ENCODE measurements around the gene NDE1. TPM values are rescaled to one million over a fixed set of nuclear protein-coding genes. Genes with fewer than 3 reads are reported as not detected.
"Not testable (repeated sequence)": the region's sequence is repeated elsewhere in the genome, so short reads cannot be mapped to it uniquely, and the experiment has no call there.

NDE1 gene
- total and polyA plus RNA-seq, 3 experiments from 2014 or later, result 55.9 to 123 (median 113) TPM

DNA sequence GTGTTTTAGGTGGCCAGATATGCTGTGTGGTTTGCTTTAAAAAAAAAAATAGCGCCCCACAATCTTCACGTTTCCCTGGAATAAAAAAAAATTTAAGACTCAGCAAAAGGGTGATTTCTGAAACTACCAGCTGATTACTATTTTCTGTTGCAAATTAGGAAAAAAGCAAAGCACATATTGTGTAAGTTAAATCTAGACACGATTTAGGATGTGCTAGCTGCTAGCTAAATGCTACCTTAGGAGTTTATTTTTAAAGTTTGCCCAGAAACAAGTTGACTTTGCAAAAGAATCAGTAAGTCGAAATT lies 6.1 kb upstream of the NDE1 start:
- peak overlapping the region; percentile 97 to 100 (median 99) for H3K27ac Mint-ChIP-seq
- peaks cover 34 to 43% (median 41%) of the 10 kb centered on the region in 3 donors for H3K4me1 Mint-ChIP-seq
- Histone ChIP-seq H3K27ac (ENCODE audit: low read depth, low read length) (peak overlapping the region; percentile 100), H3K9me3 (ENCODE audit: low read length) (no peaks in the 10 kb centered on the region), H3K4me3 (ENCODE audit: low read length) (peak overlapping the region; percentile 94), H3K27me3 (ENCODE audit: insufficient read depth, low read length, poor library complexity, severe bottlenecking) (no peaks in the 10 kb centered on the region), H3K4me1 (ENCODE audit: insufficient read depth, low read length) (peaks cover 44% of the 10 kb centered on the region), H3K36me3 (ENCODE audit: insufficient read depth, low read length) (no peaks in the 10 kb centered on the region)
- ChIA-PET CTCF (interaction anchor here (1.1 to 3.0 kb wide), 9 partner anchors 9 to 60 kb away, joined by 3 to 18 read pairs (median 4); no protein-coding TSS in a partner anchor), POLR2A (interaction anchor here (1.1 to 2.5 kb wide), 4 partner anchors 13 to 53 kb away, joined by 4 to 16 read pairs (median 12); no protein-coding TSS in a partner anchor)
- H3K4me3 Mint-ChIP-seq, result peak overlapping the region; percentile 82 to 99 (median 95)
- DNase-seq, result no peak
- H3K36me3 Mint-ChIP-seq, result peaks cover 0 to 24% (median 3%) of the 10 kb centered on the region in 3 donors
- H3K9me3 Mint-ChIP-seq, result no peaks in the 10 kb centered on the region
- no peaks in the 10 kb centered on the region for H3K27me3 Mint-ChIP-seq

DNA sequence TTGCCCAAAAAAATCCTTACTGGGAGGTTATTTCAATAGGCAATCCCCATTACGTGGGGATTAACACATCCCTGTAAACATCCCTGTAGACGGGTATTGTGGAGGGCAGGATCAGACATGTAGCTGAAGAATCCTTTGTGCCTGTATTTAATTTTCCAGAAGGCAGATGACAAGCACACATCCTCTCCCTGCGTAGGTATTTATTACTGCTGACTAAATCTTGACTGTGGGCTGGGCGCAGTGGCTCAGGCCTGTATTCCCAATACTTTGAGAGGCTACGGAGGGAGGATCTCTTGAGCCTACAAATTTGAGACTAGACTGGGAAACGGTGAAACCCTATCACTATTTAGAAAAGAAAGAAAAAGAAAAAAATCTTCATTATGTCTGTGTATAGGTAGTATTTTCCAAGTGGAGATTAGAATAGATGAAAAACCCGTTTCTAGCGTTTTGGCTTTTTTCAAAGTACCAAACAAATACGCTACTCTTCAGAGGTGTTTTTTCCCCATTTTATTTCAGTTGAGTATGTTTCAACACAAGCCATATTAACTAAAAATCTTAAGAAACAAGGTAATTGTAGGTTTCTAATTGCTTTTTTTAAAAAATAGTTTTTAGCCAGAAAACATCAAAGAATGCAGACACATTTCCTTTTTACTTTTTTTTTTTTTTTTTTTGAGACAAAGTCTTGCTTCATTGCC lies 5.6 kb upstream of the NDE1 start:
- Mint-ChIP-seq H3K27ac (peak overlapping the region in 6 of 8 donors; percentile 97 to 99 (median 99)), H3K4me1 (peaks cover 29 to 42% (median 36%) of the 10 kb centered on the region in 3 donors), H3K4me3 (peak overlapping the region; percentile 82 to 99 (median 94)), H3K36me3 (peaks cover 0 to 20% (median 0%) of the 10 kb centered on the region in 3 donors), H3K27me3 (no peaks in the 10 kb centered on the region), H3K9me3 (no peaks in the 10 kb centered on the region)
- Histone ChIP-seq H3K36me3 (ENCODE audit: insufficient read depth, low read length) (no peaks in the 10 kb centered on the region), H3K27ac (ENCODE audit: low read depth, low read length) (peak overlapping the region; percentile 100), H3K4me3 (ENCODE audit: low read length) (peak overlapping the region; percentile 94), H3K4me1 (ENCODE audit: insufficient read depth, low read length) (peaks cover 42% of the 10 kb centered on the region), H3K27me3 (ENCODE audit: insufficient read depth, low read length, poor library complexity, severe bottlenecking) (no peaks in the 10 kb centered on the region), H3K9me3 (ENCODE audit: low read length) (no peaks in the 10 kb centered on the region)
- ChIA-PET POLR2A (interaction anchor here (0.7 to 2.5 kb wide), 4 partner anchors 14 to 53 kb away, joined by 3 to 16 read pairs (median 8); no protein-coding TSS in a partner anchor), CTCF (interaction anchor here (1.1 to 3.0 kb wide), 5 partner anchors 9 to 54 kb away, joined by 3 to 18 read pairs (median 7); no protein-coding TSS in a partner anchor)
- no peak for DNase-seq

DNA sequence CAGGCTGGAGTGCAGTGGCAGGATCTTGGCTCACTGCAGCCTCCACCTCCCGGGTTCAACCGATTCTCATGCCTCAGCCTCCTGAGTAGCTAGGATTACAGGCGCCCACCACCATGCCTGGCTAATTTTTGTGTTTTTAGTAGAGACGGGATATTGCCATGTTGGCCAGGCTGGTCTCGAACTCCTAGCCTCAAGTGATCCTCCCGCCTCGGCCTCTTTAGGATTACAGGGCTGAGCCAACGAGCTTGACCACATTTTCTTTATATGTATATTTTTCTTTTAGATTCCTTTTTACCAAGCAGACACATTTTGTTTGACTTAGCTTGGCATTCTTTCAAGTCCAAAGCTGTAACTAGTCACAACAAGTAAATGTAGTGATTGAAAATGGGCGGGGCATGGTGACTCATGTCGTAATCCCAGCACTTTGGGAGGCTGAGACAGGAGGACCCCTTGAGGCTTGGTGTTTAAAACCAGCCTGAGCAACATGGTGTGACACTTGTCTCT lies 5.0 kb upstream of the NDE1 start:
- H3K4me3 ChIP-seq (ENCODE audit: low read length); H3K36me3 ChIP-seq (ENCODE audit: insufficient read depth, low read length); H3K9me3 Mint-ChIP-seq; DNase-seq; H3K27me3 Mint-ChIP-seq; H3K27me3 ChIP-seq (ENCODE audit: insufficient read depth, low read length, poor library complexity, severe bottlenecking); CTCF ChIA-PET; H3K9me3 ChIP-seq (ENCODE audit: low read length); H3K27ac ChIP-seq (ENCODE audit: low read depth, low read length): not testable (repeated sequence)
- H3K4me3 Mint-ChIP-seq, result peak overlapping the region in 1 of 7 donors; percentile 99
- peaks cover 40% of the 10 kb centered on the region for H3K4me1 ChIP-seq (ENCODE audit: insufficient read depth, low read length)
- peak overlapping the region in 1 of 8 donors; percentile 99 for H3K27ac Mint-ChIP-seq
- H3K4me1 Mint-ChIP-seq, result peaks cover 25 to 40% (median 32%) of the 10 kb centered on the region in 3 donors
- H3K36me3 Mint-ChIP-seq, result peaks cover 0 to 18% (median 0%) of the 10 kb centered on the region in 3 donors
- POLR2A ChIA-PET, result interaction anchor here (0.6 to 0.9 kb wide), 3 partner anchors 23 to 58 kb away, joined by 3 read pairs; no protein-coding TSS in a partner anchor

DNA sequence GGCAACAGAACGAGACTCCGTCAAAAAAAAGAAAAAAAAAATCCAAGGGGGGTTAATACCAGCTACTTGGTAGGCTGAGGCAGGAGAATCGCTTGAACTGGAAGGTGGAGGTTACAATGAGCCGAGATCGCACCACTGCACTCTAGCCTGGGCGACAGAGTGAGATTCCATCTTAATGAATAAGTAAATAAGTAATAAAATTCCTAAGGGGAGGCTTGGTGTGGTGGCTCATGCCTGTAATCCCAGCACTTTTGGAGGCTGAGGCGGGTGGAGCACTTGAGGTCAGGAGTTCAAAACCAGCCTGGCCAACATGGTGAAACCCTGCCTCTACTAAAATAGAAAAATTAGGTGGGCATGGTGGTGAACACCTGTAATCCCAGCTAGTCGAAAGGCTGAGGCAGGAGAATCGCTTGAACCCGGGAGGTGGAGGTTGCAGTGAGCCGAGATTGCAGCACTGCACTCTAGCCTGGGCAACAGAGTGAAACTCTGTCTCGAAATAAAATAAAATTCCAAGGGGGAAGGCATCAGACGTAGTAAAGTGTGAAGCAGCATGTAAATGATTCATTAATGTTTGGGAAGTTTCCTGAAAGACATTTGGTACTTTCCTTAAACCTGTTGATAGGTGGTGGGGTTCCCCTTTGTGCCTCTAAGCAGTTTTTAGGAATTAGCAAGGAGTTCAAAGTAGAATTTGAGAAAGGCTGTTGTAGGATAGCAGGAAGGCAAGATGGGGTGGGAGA lies 3.3 kb upstream of the NDE1 start:
- POLR2A ChIA-PET, CTCF ChIA-PET: not testable (repeated sequence)

DNA sequence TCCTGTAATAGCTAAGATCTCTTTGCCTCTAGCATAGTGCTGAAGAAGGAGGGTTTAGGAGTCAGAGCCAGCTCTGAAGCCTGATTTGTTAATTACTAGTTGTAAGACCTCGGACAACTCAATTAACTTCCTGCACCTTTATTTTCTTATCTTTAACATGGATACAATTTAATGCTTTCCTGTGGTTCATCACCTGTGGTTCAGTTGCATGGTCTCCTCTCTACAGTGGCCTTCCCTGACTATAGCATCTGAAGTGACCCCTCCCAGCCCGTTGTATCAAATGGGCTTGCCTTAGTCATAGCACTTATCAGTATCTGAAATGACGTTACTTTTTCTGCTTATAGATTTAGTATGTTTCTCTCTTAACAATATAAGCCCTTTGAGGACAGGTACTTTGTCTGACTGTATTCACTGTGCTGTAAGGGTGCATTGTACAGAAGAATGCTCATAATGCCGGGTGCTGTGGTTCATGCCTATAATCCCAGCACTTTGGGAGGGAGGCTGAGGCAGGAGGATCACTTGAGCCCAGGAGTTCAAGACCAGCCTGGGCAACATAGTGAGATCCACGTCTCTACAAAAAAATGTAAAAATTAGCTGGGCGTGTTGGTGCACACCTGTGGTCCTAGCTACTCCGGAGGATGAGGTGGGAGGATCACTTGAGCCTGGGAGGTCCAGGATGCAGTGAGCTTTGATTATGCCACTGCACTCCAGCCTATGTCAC lies 2.6 kb upstream of the NDE1 start:
- Histone ChIP-seq H3K27ac (ENCODE audit: low read depth, low read length) (no peak overlapping the region), H3K9me3 (ENCODE audit: low read length) (no peaks in the 10 kb centered on the region), H3K4me3 (ENCODE audit: low read length) (no peak overlapping the region), H3K36me3 (ENCODE audit: insufficient read depth, low read length) (peaks cover 3% of the 10 kb centered on the region), H3K4me1 (ENCODE audit: insufficient read depth, low read length) (peaks cover 28% of the 10 kb centered on the region), H3K27me3 (ENCODE audit: insufficient read depth, low read length, poor library complexity, severe bottlenecking) (no peaks in the 10 kb centered on the region)
- Mint-ChIP-seq H3K9me3 (no peaks in the 10 kb centered on the region), H3K4me1 (peaks cover 22 to 39% (median 29%) of the 10 kb centered on the region in 3 donors), H3K36me3 (peaks cover 0 to 21% (median 0%) of the 10 kb centered on the region in 3 donors), H3K4me3 (peak overlapping the region in 3 of 7 donors; percentile 12 to 78 (median 32)), H3K27ac (peak overlapping the region in 1 of 8 donors; percentile 97), H3K27me3 (peaks cover 0 to 3% of the 10 kb centered on the region in 2 donors)
- POLR2A ChIA-PET, result interaction anchor here (0.7 kb wide), 1 partner anchor 51 kb away, joined by 4 read pairs; no protein-coding TSS in a partner anchor
- CTCF ChIA-PET, result no interaction called here
- no peak for DNase-seq

More for the DNA sequence above, 3.3 kb upstream of the NDE1 start:
- H3K36me3 Mint-ChIP-seq, result peaks cover 0 to 21% (median 0%) of the 10 kb centered on the region in 3 donors
- not testable (repeated sequence) for H3K27me3 ChIP-seq (ENCODE audit: insufficient read depth, low read length, poor library complexity, severe bottlenecking); H3K9me3 ChIP-seq (ENCODE audit: low read length); H3K36me3 ChIP-seq (ENCODE audit: insufficient read depth, low read length); DNase-seq; H3K4me3 ChIP-seq (ENCODE audit: low read length); H3K27me3 Mint-ChIP-seq; H3K27ac ChIP-seq (ENCODE audit: low read depth, low read length); H3K9me3 Mint-ChIP-seq
- peak overlapping the region in 3 of 8 donors; percentile 37 to 97 (median 82) for H3K27ac Mint-ChIP-seq
- peak overlapping the region in 1 of 7 donors; percentile 78 for H3K4me3 Mint-ChIP-seq
- peaks cover 31% of the 10 kb centered on the region for H3K4me1 ChIP-seq (ENCODE audit: insufficient read depth, low read length)
- peaks cover 24 to 38% (median 31%) of the 10 kb centered on the region in 3 donors for H3K4me1 Mint-ChIP-seq

DNA sequence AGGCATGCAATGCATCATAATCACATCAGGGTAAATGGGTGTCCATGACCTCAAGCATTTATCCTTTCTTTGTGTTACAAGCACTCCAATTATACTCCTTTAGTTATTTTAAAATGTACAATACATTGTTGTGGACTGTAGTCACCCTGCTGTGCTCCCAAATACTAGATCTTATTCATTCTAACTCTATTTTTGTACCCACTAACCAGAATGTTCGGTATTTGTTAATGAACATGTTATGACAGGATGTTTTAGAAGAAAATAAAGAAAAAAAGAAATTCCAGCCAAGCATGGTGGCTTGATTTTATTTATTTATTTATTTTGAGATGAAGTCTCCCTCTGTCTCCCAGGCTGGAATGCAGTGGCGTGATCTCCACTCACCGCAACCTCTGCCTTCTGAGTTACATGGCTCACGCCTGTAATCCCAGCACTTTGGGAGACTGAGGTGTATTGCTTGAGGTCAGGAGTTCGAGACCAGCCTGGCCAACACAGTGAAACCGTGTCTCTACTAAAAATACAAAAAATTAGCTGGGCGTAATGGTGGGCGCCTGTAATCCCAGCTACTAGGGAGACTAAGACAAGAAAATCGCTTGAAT lies 1.8 kb upstream of the NDE1 start:
- ChIA-PET POLR2A (interaction anchor here (0.7 kb wide), 1 partner anchor 51 kb away, joined by 4 read pairs; no protein-coding TSS in a partner anchor), CTCF (no interaction called here)
- Mint-ChIP-seq H3K27ac (peak overlapping the region in 1 of 8 donors; percentile 97), H3K36me3 (peaks cover 0 to 23% (median 4%) of the 10 kb centered on the region in 3 donors), H3K4me3 (peak overlapping the region in 1 of 7 donors; percentile 36), H3K4me1 (peaks cover 27 to 46% (median 36%) of the 10 kb centered on the region in 3 donors), H3K9me3 (no peaks in the 10 kb centered on the region), H3K27me3 (peaks cover 0 to 3% of the 10 kb centered on the region in 2 donors)
- H3K36me3 ChIP-seq (ENCODE audit: insufficient read depth, low read length), result peaks cover 3% of the 10 kb centered on the region
- no peaks in the 10 kb centered on the region for H3K9me3 ChIP-seq (ENCODE audit: low read length)
- H3K27ac ChIP-seq (ENCODE audit: low read depth, low read length), result no peak overlapping the region
- H3K4me3 ChIP-seq (ENCODE audit: low read length), result no peak overlapping the region
- DNase-seq, result no peak
- H3K4me1 ChIP-seq (ENCODE audit: insufficient read depth, low read length), result peaks cover 35% of the 10 kb centered on the region
- H3K27me3 ChIP-seq (ENCODE audit: insufficient read depth, low read length, poor library complexity, severe bottlenecking), result no peaks in the 10 kb centered on the region

DNA sequence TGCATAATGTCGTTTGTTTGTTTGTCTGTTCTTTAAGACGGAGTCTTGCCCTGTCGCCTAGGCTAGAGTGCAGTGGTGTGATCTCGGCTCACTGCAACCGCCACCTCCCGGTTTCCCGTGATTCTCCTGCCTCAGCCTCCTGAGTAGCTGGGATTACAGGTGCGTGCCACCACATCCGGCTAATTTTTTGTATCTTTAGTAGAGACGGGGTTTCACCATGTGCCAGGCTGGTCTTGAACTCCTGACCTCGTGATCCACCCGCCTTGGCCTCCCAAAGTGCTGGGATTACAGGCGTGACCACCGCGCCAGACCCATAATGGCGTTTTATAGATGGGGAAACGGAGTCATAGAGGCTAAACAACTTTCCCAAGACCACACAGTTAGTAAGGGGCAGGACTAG lies 734 bp upstream of the NDE1 start:
- DNase-seq; CTCF ChIA-PET; POLR2A ChIA-PET; H3K9me3 ChIP-seq (ENCODE audit: low read length); H3K9me3 Mint-ChIP-seq; H3K27me3 Mint-ChIP-seq; H3K27me3 ChIP-seq (ENCODE audit: insufficient read depth, low read length, poor library complexity, severe bottlenecking); H3K36me3 ChIP-seq (ENCODE audit: insufficient read depth, low read length): not testable (repeated sequence)
- Mint-ChIP-seq H3K36me3 (peaks cover 0 to 30% (median 6%) of the 10 kb centered on the region in 3 donors), H3K27ac (peak overlapping the region; percentile 86 to 97 (median 96)), H3K4me3 (peak overlapping the region; percentile 90 to 100 (median 99)), H3K4me1 (peaks cover 25 to 49% (median 37%) of the 10 kb centered on the region in 3 donors)
- Histone ChIP-seq H3K4me3 (ENCODE audit: low read length) (peak overlapping the region; percentile 90), H3K27ac (ENCODE audit: low read depth, low read length) (peak overlapping the region; percentile 66), H3K4me1 (ENCODE audit: insufficient read depth, low read length) (peaks cover 29% of the 10 kb centered on the region)

All from CD8-positive, alpha-beta memory T cell (primary cell).